Skeletal muscle tissue (tissue), 4 donors: ENCODE measurements around the gene MAFG. TPM values are rescaled to one million over a fixed set of nuclear protein-coding genes. Genes with fewer than 3 reads are reported as not detected.
A peak's percentile ranks its signal among the peaks of the same experiment; 100 is the strongest.

Source experiments
- H3K27ac ChIP-seq: one replicate; pipeline ENCODE4 v1.7.0; 2013; ENCODE audit warnings: mild to moderate bottlenecking, low read depth, low read length, inconsistent platforms
- H3K27me3 ChIP-seq, 3 donors: one replicate each; pipeline ENCODE4 v1.7.0; 2013; ENCODE audit warnings: low read length in 3 of 3; ENCODE audit not compliant: control insufficient read depth in 3 of 3, insufficient read depth in 3 of 3
- H3K36me3 ChIP-seq, 3 donors: one replicate each; pipeline ENCODE4 v1.7.0; 2013; ENCODE audit warnings: low read length in 3 of 3; ENCODE audit not compliant: control insufficient read depth in 3 of 3, insufficient read depth in 3 of 3
- H3K4me1 ChIP-seq, 3 donors: one replicate each; pipeline ENCODE4 v1.7.0; 2013; ENCODE audit warnings: low read length in 3 of 3, mild to moderate bottlenecking in 3 of 3; ENCODE audit not compliant: control insufficient read depth in 3 of 3, insufficient read depth in 3 of 3
- H3K4me3 ChIP-seq, 3 donors: one replicate each; pipeline ENCODE4 v1.7.0; 2013; ENCODE audit warnings: low read length in 3 of 3
- H3K9ac ChIP-seq, 3 donors: one replicate each; pipeline ENCODE4 v1.7.0; 2013; ENCODE audit warnings: low read length in 3 of 3, mild to moderate bottlenecking in 3 of 3, moderate library complexity in 2 of 3, low read depth in 1 of 3
- H3K9me3 ChIP-seq, 3 donors: one replicate each; pipeline ENCODE4 v1.7.0; 2013; ENCODE audit warnings: low read length in 3 of 3; ENCODE audit not compliant: control insufficient read depth in 3 of 3
- total RNA-seq: library from RNA; depleted of rRNA; stranded (reverse); fragments of >200 nt; gene quantifications from one replicate; pipeline ENCODE4 v1.2.3, GENCODE V29; 2014
- donor health status: Osteomylitis.

MAFG gene
- total RNA-seq, 1 donor from 2014 or later = 8.9 TPM

DNA sequence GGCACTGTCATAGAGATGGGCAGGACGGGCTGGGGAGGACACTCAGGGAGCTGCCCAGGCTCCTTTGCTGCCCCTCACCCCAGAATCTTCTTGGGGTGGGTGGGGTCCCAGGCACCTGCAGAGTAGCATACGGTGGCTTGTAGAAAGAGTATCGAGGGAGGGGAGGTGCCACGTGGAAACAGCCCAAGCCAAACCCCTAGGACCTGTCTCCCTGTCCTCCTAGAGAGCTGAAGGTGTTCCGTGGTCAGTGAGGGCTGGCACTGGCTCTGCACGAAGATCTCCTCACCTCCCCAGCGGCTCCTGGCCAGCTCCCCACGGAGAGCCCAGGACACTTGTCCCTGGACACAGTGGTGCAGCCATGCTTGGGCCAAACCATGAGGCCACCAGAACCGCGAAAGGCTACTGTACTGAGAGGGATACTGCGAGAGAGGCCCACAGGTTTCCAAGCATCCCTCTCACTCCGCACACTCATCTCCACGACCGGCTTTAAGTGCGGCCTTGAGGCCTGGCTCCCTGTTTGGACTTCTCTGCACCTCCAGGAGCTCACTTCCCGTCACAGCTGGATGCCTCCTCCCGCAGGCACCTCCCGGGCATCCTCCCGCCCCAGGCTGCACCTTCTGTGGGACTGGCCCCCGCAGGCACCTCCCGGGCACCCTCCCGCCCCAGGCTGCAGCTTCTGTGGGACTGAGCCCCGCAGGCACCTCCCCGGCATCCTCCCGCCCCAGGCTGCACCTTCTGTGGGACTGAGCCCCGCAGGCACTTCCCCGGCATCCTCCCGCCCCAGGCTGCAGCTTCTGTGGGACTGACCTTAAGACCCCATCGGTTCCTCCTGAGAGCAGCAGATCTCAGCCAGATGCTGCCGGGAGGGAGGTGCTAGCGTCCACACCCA, 2.0 kb upstream of the MAFG start:
- Histone ChIP-seq H3K36me3 (peaks cover 0 to 3% (median 0%) of the 10 kb centered on the region in 3 donors), H3K4me3 (no peak overlapping the region), H3K9me3 (no peaks in the 10 kb centered on the region), H3K9ac (no peak overlapping the region), H3K27me3 (peaks cover 0 to 7% (median 3%) of the 10 kb centered on the region in 3 donors), H3K27ac (no peak overlapping the region), H3K4me1 (peaks cover 21 to 33% (median 25%) of the 10 kb centered on the region in 3 donors)

DNA sequence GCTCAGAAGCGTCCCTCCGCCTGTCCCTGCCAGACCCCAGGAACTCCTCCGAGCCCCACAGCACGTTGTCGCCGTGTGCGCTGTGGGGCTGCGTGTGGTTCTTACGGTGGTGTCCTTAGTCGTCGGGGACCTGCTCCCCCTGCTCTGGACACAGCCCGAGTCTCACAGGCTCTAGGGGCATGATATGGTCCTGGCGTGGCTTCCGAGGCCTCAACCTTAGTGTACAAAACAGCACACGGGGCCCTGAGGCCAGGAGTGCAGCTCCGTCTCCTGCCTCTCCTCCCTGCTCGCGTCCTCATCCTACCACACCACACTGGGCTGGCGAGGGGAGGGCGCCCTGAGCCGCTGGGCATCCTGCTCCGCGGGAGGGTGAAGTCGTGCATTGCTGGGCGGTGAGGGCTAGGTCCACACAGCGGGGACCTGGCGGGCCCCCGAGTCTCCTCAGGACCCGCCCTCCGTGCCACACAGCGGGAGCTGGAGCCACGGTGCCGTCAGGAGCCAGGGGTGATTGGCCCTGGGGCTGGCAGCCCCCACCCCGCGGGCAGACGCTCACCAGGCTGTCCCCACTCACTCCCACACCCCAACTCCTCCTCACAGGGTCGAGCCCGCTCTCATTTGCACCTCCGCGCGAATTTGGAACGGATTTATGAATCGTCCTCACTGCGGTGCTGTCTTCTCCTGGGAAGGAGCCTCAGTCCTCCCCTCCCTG, 1.2 kb upstream of the MAFG start:
- Histone ChIP-seq H3K27me3 (peaks cover 0 to 7% (median 3%) of the 10 kb centered on the region in 3 donors), H3K4me1 (peaks cover 29 to 41% (median 33%) of the 10 kb centered on the region in 3 donors), H3K9ac (peak overlapping the region in 1 of 3 donors; percentile 45)

DNA sequence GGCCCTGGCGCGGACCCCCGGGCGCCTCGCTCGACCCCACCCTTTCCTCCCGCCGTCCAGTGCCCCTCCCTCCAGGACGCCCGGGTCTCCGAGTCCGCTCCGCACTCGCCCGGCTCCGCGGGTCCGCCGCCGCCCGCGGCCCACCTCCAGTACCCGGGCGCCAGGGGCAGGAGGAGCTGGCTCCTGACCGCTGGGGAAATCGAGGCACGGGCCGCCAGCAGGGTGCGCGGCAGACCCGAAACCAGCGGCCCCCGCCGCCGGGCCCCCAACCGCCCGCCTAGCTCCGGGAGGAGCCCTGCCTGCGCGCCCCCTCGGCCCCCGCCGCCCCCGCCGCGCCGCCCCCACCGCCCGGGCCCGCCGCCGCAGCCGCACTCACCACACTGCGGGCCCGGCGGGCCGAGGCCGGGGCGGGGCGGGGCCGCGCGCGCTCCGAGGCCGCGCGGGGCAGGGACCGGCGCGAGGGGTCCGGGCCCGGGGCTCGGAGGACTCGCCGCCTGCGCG, 333 bp downstream of the MAFG start:
- no peaks in the 10 kb centered on the region for H3K9me3 ChIP-seq
- peaks cover 0 to 4% (median 3%) of the 10 kb centered on the region in 3 donors for H3K27me3 ChIP-seq
- peak overlapping the region; percentile 80 to 90 (median 84) for H3K9ac ChIP-seq
- peak overlapping the region; percentile 75 to 83 (median 79) for H3K4me3 ChIP-seq
- H3K4me1 ChIP-seq = peaks cover 40 to 55% (median 47%) of the 10 kb centered on the region in 3 donors
- peaks cover 2 to 6% (median 5%) of the 10 kb centered on the region in 3 donors for H3K36me3 ChIP-seq
- H3K27ac ChIP-seq = peak overlapping the region; percentile 97

More for the DNA sequence above, 1.2 kb upstream of the MAFG start:
- Histone ChIP-seq H3K4me3 (peak overlapping the region in 1 of 3 donors; percentile 60), H3K9me3 (no peaks in the 10 kb centered on the region), H3K27ac (no peak overlapping the region), H3K36me3 (peaks cover 0 to 3% (median 0%) of the 10 kb centered on the region in 3 donors)

DNA sequence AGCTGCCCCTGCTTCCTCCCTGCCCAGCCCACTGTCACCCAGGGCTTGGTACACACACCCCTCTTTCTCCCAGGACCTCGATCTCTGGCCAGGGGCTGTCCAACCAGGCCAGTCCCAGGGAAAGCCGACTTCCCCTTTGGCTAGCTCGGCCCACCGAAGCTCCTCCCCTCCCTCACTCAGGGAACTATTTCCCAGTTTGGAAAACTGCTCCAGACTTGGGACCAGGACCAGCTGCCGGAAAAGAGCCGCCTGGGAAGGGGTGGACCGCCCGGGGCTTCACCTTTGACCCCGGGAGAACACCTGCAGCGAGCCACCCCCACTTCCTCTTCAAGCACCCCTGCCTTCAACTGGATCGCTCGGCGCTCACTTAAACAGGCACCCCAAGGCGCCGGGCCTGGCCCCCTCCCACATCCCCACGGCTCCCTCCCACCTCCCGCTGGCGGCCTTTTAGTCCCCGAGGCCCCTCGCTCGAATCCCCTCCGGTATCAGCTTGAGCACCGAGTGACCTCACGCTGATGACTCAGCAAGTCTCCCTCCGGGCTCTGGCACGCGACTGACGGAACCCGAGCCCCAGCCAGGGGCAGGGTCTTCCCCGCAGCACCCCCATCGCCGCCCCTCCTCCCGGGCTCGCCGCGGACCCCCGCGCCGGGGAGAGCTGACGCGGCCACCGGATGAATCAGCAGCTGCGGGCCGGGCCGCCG, 934 bp downstream of the MAFG start:
- H3K9ac ChIP-seq = peak overlapping the region; percentile 80 to 90 (median 84)
- H3K4me1 ChIP-seq = peaks cover 45 to 61% (median 52%) of the 10 kb centered on the region in 3 donors

DNA sequence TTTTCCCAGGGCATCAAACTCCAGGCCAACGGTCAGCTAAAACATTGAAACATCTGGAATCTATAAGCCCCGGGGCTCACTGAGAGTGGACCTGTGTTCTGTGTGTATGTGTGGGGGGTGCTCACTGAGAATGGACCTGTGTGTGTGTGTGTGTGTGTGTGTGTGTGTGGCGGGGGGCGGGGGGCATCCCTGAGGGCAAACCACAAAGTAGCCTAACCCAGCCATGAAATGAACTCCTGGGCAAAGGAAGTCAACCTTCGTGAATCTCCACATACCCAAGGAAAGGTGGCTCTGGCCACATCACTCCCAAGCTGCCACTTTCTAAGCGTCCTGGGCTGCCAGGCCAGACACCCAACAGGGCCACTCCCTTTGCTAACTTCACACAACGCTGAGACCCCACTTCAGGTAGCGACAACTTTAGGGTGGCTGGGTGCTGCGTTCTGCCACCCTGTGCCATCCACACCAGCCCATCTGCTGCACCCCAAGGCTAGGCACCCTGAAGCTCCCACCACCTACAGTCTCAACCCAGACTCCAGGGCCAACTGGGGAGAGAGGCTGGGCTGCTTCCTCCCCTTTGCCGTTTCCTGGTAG, 1.6 kb downstream of the MAFG start:
- peaks cover 0 to 4% (median 0%) of the 10 kb centered on the region in 3 donors for H3K27me3 ChIP-seq
- peak overlapping the region; percentile 97 for H3K27ac ChIP-seq
- H3K4me1 ChIP-seq = peaks cover 49 to 65% (median 56%) of the 10 kb centered on the region in 3 donors
- H3K4me3 ChIP-seq = peak overlapping the region; percentile 75 to 83 (median 79)
- peaks cover 8 to 11% (median 10%) of the 10 kb centered on the region in 3 donors for H3K36me3 ChIP-seq
- peak overlapping the region; percentile 74 to 90 (median 84) for H3K9ac ChIP-seq
- no peaks in the 10 kb centered on the region for H3K9me3 ChIP-seq

More for the DNA sequence above, 934 bp downstream of the MAFG start:
- H3K9me3 ChIP-seq = no peaks in the 10 kb centered on the region
- peak overlapping the region; percentile 97 for H3K27ac ChIP-seq
- H3K36me3 ChIP-seq = peaks cover 7 to 10% (median 8%) of the 10 kb centered on the region in 3 donors
- peaks cover 0 to 4% (median 3%) of the 10 kb centered on the region in 3 donors for H3K27me3 ChIP-seq
- peak overlapping the region; percentile 75 to 83 (median 79) for H3K4me3 ChIP-seq

DNA sequence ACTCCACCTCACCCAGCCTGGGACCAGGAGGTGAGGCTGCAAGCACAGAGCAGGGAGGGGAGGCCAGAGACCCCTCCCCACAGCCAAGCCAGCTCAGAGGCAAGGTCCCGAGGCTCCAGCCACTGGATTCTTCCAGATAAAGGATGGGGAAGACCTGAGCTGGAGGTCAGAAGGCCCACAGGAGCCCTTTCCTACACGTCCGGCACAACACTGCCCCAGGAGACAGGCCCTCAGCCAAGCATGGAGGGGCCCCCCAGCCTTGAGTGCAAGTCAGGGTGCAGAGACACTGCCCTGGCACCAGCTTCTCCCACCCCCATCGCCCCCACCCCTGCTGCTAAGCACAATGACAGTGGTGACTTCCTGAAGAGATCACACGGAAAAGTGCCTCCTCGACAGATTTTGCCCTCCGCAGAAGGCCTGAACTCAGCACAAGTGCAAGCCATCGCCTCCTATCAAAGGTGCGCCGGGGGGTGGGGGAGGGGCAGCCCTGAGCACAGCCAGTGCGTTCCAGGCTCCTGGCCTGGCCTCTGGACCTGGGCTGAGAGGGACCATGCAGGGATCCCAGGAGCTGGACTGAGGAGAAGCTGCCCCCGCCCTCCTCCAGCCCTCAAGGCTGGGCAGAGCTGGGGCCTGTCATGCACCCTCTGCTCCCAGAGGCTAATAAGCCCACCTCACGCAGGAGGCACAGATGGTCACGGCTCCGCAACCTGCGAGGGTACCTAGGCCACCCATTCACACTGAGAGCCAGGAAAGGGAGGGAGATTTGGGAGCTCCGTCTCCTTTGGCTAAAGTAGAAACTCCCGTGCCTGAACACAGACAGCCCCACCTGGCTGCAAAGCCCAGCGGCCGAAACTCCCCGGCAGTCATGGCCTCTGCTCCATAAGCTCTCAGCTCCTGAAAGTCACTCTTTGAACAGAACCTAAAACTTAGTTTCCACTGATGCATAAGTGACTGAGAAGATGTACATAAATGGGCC, 2.7 kb downstream of the MAFG start:
- no peaks in the 10 kb centered on the region for H3K9me3 ChIP-seq
- H3K9ac ChIP-seq = peak overlapping the region; percentile 33 to 85 (median 83)
- peak overlapping the region; percentile 94 for H3K27ac ChIP-seq
- H3K4me1 ChIP-seq = peaks cover 60 to 76% (median 67%) of the 10 kb centered on the region in 3 donors
- H3K27me3 ChIP-seq = peaks cover 0 to 4% (median 0%) of the 10 kb centered on the region in 3 donors
- H3K4me3 ChIP-seq = peak overlapping the region in 2 of 3 donors; percentile 45 to 83
- peaks cover 14 to 22% (median 21%) of the 10 kb centered on the region in 3 donors for H3K36me3 ChIP-seq

DNA sequence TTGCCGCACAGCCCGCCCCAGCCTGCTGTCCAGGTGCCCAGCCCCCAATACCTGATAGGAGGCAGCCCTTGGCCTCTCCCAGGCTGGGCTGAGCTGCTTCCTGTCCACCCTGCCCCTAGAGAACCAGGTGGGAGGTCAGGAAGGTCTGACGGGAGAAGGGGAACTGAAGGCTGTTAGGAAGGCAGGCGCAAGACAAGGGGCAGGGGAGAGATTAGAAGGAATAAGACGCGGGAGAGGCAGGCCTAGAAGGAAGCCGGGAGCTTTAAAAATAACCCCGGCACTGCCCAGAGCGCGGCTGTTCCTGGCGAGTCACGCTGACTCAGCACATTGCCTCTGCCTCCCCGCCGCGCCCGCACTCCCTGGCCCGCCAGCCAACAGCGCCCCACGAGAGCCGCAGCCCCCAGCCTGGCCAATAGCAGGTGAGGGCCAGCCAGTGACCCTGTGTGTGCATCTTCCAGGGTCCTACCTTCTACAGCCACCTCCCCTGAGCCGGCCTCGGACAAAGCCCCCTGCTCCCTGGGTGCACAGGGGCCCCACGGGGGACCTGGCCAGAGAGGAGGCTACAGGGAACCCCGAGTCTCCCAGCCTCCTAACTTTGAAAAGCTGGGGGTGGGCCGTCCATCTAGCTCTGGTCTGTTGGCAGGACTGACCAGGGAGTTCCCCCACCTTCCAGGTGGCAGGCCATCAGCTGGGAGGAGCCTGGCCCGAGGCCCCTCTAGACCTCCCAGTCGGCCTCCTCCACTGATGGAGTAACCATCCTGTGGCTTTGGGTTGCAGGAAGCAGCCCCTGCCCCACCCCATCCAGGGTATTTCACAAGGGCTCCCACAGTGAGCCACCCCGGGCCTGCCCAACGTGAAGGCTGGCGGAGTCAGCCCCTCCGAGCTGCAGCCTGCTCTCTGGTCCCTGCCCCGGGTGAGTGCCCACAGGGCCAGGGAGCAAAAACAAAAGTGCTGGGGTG, 4.0 kb downstream of the MAFG start:
- H3K9ac ChIP-seq = peak overlapping the region; percentile 83 to 87 (median 85)
- peaks cover 22 to 28% (median 25%) of the 10 kb centered on the region in 3 donors for H3K36me3 ChIP-seq
- no peaks in the 10 kb centered on the region for H3K9me3 ChIP-seq
- H3K4me1 ChIP-seq = peaks cover 67 to 86% (median 76%) of the 10 kb centered on the region in 3 donors
- H3K27ac ChIP-seq = peak overlapping the region; percentile 94
- H3K4me3 ChIP-seq = peak overlapping the region; percentile 72 to 83 (median 76)
- peaks cover 0 to 2% (median 0%) of the 10 kb centered on the region in 3 donors for H3K27me3 ChIP-seq
